Panc1 (cell line): ENCODE results near the gene SGSH. TPM values are rescaled to one million over a fixed set of nuclear protein-coding genes. Genes with fewer than 3 reads are reported as not detected.

Experiments used
- ATAC-seq: fragments of 200-7000 bp; cut with Tn5 transposase; 2 replicates; pipeline ENCODE4 v1.9.1; 2020; ENCODE audit warnings: mild to moderate bottlenecking, moderate library complexity
- BruUV-seq: library from RNA; stranded (reverse); fragments of 400-500 nt; replicated peaks from 2 replicates; lab custom pipeline; 2021; lab: Mats Ljungman, UMichigan
- CTCF ChIA-PET: fragments of 300-600 bp; sonication (Branson Sonifier 250); formaldehyde crosslinking; loops from one replicate; lab custom pipeline; 2022; ENCODE audit warnings: antibody characterized with exemption; lab: Charles Lee
- POLR2A ChIA-PET: fragments of 300-600 bp; sonication (Branson Sonifier 250); formaldehyde crosslinking; loops from one replicate; lab custom pipeline; 2022; ENCODE audit warnings: antibody characterized with exemption; lab: Charles Lee
- DNase-seq: peaks from one replicate; pipeline ENCODE4 v3.0.0-alpha.2; 2010; ENCODE audit warnings: low read depth, low spot score
- H3K27ac ChIP-seq: 2 replicates; pipeline ENCODE4 v1.5.1; 2011; ENCODE audit warnings: mild to moderate bottlenecking, low read length, inconsistent platforms
- H3K27me3 ChIP-seq: fragments of 200-500 bp; sonication (Bioruptor generic); 2 replicates; pipeline ENCODE4 v1.6.0; 2014; ENCODE audit warnings: low read length, inconsistent platforms; ENCODE audit not compliant: control insufficient read depth, insufficient read depth
- H3K36me3 ChIP-seq: fragments of 200-500 bp; sonication (Bioruptor generic); 2 replicates; pipeline ENCODE4 v1.5.1; 2014; ENCODE audit warnings: inconsistent platforms, mild to moderate bottlenecking, low read length, moderate library complexity; ENCODE audit not compliant: control insufficient read depth, insufficient read depth
- H3K4me1 ChIP-seq: 2 replicates; pipeline ENCODE4 v1.5.1; 2011; ENCODE audit warnings: inconsistent platforms, mild to moderate bottlenecking, low read length, moderate library complexity; ENCODE audit not compliant: control insufficient read depth, insufficient read depth
- H3K4me3 ChIP-seq, 2 experiments: 2 replicates each; pipeline ENCODE4 v1.5.1; 2011 to 2012; ENCODE audit warnings: low read depth in 2 of 2, low read length in 2 of 2, mild to moderate bottlenecking in 2 of 2, inconsistent platforms in 1 of 2, moderate library complexity in 1 of 2
- H3K9me3 ChIP-seq: fragments of 200-500 bp; sonication (Bioruptor generic); 2 replicates; pipeline ENCODE4 v1.5.1; 2014; ENCODE audit warnings: low read depth, mild to moderate bottlenecking, inconsistent platforms, low read length, moderate library complexity; ENCODE audit not compliant: control insufficient read depth, insufficient read depth
- POLR2AphosphoS5 ChIP-seq: IDR thresholded peaks from 2 replicates; pipeline ENCODE4 v1.6.1; 2012; ENCODE audit warnings: mild to moderate bottlenecking, low read depth, low read length, moderate library complexity
- SIN3A ChIP-seq: IDR thresholded peaks from 2 replicates; pipeline ENCODE4 v1.6.1; 2012; ENCODE audit warnings: low read depth, mild to moderate bottlenecking, low read length, moderate library complexity, borderline replicate concordance; ENCODE audit not compliant: insufficient read depth
- TCF7L2 ChIP-seq: IDR thresholded peaks from 2 replicates; pipeline ENCODE4 v1.6.1; 2011; ENCODE audit warnings: mild to moderate bottlenecking, low read depth, low read length, inconsistent platforms
- in situ Hi-C: cut with HindIII; loops from 2 replicates; pipeline ENCODE4 v1.10.0; 2016; ENCODE audit warnings: low sequenced_read_pairs, low pct_unique_long_range_greater_than_20kb
- intact Hi-C: fragments of 100-400 bp; cut with micrococcal nuclease; formaldehyde crosslinking; loops from one replicate; pipeline ENCODE4 v1.10.0; 2022; ENCODE audit not compliant: unreplicated experiment
- total RNA-seq: library from RNA; stranded (reverse); gene quantifications from one replicate; pipeline ENCODE4 v1.2.1, GENCODE V29; 2021; ENCODE audit not compliant: unreplicated experiment
- TF ChIP-seq, protein P1 (sequence below), 2 experiments: IDR thresholded peaks; 2 replicates each; pipeline ENCODE4 v1.6.1; 2011 to 2012; ENCODE audit warnings: low read depth in 2 of 2, control low read depth in 1 of 2, low read length in 1 of 2, mild to moderate bottlenecking in 1 of 2, moderate library complexity in 1 of 2; ENCODE audit not compliant: insufficient read depth in 1 of 2
- TF ChIP-seq, protein P2 (sequence below): fragments of 450-650 bp; IDR thresholded peaks from 2 replicates; pipeline ENCODE4 v1.5.1; 2017; ENCODE audit warnings: mild to moderate bottlenecking

The SGSH gene
- total RNA-seq, 1 experiment from 2014 or later = 70.2 TPM

GRCh38 chr17:80169107-80169506, 51.0 kb downstream of the SGSH start:
- Histone ChIP-seq H3K9me3 (no peaks in the 10 kb centered on the region), H3K27ac (no peak overlapping the region), H3K36me3 (no peaks in the 10 kb centered on the region), H3K4me1 (no peaks in the 10 kb centered on the region), H3K4me3 (no peak overlapping the region), H3K27me3 (no peaks in the 10 kb centered on the region)
- intact Hi-C loops = no loop called here
- in situ Hi-C loops = no loop called here
- ChIA-PET CTCF (no interaction called here), POLR2A (no interaction called here)
- BruUV-seq = no TSS peak
- no peak for ATAC-seq
- no peak for DNase-seq
- TF ChIP-seq POLR2AphosphoS5 = no peak
- TF ChIP-seq TCF7L2 = no peak
- TF ChIP-seq, protein P1, sequence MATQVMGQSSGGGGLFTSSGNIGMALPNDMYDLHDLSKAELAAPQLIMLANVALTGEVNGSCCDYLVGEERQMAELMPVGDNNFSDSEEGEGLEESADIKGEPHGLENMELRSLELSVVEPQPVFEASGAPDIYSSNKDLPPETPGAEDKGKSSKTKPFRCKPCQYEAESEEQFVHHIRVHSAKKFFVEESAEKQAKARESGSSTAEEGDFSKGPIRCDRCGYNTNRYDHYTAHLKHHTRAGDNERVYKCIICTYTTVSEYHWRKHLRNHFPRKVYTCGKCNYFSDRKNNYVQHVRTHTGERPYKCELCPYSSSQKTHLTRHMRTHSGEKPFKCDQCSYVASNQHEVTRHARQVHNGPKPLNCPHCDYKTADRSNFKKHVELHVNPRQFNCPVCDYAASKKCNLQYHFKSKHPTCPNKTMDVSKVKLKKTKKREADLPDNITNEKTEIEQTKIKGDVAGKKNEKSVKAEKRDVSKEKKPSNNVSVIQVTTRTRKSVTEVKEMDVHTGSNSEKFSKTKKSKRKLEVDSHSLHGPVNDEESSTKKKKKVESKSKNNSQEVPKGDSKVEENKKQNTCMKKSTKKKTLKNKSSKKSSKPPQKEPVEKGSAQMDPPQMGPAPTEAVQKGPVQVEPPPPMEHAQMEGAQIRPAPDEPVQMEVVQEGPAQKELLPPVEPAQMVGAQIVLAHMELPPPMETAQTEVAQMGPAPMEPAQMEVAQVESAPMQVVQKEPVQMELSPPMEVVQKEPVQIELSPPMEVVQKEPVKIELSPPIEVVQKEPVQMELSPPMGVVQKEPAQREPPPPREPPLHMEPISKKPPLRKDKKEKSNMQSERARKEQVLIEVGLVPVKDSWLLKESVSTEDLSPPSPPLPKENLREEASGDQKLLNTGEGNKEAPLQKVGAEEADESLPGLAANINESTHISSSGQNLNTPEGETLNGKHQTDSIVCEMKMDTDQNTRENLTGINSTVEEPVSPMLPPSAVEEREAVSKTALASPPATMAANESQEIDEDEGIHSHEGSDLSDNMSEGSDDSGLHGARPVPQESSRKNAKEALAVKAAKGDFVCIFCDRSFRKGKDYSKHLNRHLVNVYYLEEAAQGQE (IDR thresholded peaks at IDR 0.05; ENCODE audit: insufficient read depth in 1 of 2, low read depth in 2 of 2, low read length in 1 of 2) = no peak
- TF ChIP-seq, protein P2, sequence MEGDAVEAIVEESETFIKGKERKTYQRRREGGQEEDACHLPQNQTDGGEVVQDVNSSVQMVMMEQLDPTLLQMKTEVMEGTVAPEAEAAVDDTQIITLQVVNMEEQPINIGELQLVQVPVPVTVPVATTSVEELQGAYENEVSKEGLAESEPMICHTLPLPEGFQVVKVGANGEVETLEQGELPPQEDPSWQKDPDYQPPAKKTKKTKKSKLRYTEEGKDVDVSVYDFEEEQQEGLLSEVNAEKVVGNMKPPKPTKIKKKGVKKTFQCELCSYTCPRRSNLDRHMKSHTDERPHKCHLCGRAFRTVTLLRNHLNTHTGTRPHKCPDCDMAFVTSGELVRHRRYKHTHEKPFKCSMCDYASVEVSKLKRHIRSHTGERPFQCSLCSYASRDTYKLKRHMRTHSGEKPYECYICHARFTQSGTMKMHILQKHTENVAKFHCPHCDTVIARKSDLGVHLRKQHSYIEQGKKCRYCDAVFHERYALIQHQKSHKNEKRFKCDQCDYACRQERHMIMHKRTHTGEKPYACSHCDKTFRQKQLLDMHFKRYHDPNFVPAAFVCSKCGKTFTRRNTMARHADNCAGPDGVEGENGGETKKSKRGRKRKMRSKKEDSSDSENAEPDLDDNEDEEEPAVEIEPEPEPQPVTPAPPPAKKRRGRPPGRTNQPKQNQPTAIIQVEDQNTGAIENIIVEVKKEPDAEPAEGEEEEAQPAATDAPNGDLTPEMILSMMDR = no peak
- no peak for TF ChIP-seq SIN3A

GRCh38 chr17:80168371-80168770, 51.8 kb downstream of the SGSH start:
- in situ Hi-C loops = no loop called here
- no peaks in the 10 kb centered on the region for H3K27me3 ChIP-seq

More at GRCh38 chr17:80168371-80168770, 51.8 kb downstream of the SGSH start:
- H3K9me3 ChIP-seq = no peaks in the 10 kb centered on the region
- no peaks in the 10 kb centered on the region for H3K4me1 ChIP-seq
- no TSS peak for BruUV-seq
- no peak for ATAC-seq
- TF ChIP-seq TCF7L2 = no peak
- TF ChIP-seq, protein P1 (IDR thresholded peaks at IDR 0.05; ENCODE audit: insufficient read depth in 1 of 2, low read depth in 2 of 2, low read length in 1 of 2) = no peak
- no peak for TF ChIP-seq POLR2AphosphoS5
- no peak for TF ChIP-seq SIN3A
- TF ChIP-seq, protein P2 = no peak
- ChIA-PET CTCF (no interaction called here), POLR2A (no interaction called here)
- no peak for DNase-seq
- intact Hi-C loops = no loop called here
- H3K4me3 ChIP-seq = no peak overlapping the region
- no peak overlapping the region for H3K27ac ChIP-seq
- H3K36me3 ChIP-seq = no peaks in the 10 kb centered on the region
